OCI-LY1 (cell line): ENCODE measurements around the gene TREML4.

Experiments used
- H2AFZ ChIP-seq: fragments of 200-600 bp; sonication (generic), shearing (Covaris generic); 2 replicates; pipeline ENCODE4 v1.6.0; 2014; ENCODE audit warnings: antibody characterized with exemption, mild to moderate bottlenecking, low read length
- H3F3A ChIP-seq: fragments of 200-600 bp; sonication (generic), shearing (Covaris generic); 2 replicates; pipeline ENCODE4 v1.6.0; 2014; ENCODE audit warnings: mild to moderate bottlenecking, antibody characterized with exemption, low read length, moderate library complexity; ENCODE audit not compliant: insufficient read depth
- H3K27ac ChIP-seq: fragments of 200-600 bp; sonication (generic); 2 replicates; pipeline ENCODE4 v1.5.1; 2014; ENCODE audit warnings: low read length, mixed run types, mild to moderate bottlenecking, low read depth; ENCODE audit not compliant: poor library complexity, severe bottlenecking
- H3K27me3 ChIP-seq: fragments of 200-600 bp; sonication (generic); 2 replicates; pipeline ENCODE4 v1.6.0; 2014; ENCODE audit warnings: antibody characterized with exemption, mild to moderate bottlenecking, low read length, moderate library complexity; ENCODE audit not compliant: insufficient read depth
- H3K36me3 ChIP-seq: fragments of 200-600 bp; sonication (generic); 2 replicates; pipeline ENCODE4 v1.6.1; 2014; ENCODE audit warnings: mild to moderate bottlenecking, antibody characterized with exemption, low read length, moderate library complexity, mixed read lengths; ENCODE audit not compliant: insufficient read depth
- H3K4me1 ChIP-seq: fragments of 200-600 bp; sonication (generic); 2 replicates; pipeline ENCODE4 v1.5.1; 2014; ENCODE audit warnings: mild to moderate bottlenecking, low read length, moderate library complexity; ENCODE audit not compliant: insufficient read depth, severe bottlenecking
- H3K4me2 ChIP-seq: fragments of 200-600 bp; sonication (generic), shearing (Covaris generic); 2 replicates; pipeline ENCODE4 v1.6.1; 2014; ENCODE audit warnings: low read length
- H3K4me3 ChIP-seq: fragments of 200-600 bp; sonication (generic); 2 replicates; pipeline ENCODE4 v1.5.1; 2014; ENCODE audit warnings: low read length, low read depth, mild to moderate bottlenecking, mixed read lengths; ENCODE audit not compliant: poor library complexity, severe bottlenecking
- H3K79me2 ChIP-seq: fragments of 200-600 bp; shearing (Covaris generic); 2 replicates; pipeline ENCODE4 v1.6.1; 2016; ENCODE audit warnings: mixed run types, low read length, mixed read lengths; ENCODE audit not compliant: insufficient read depth
- H3K9ac ChIP-seq: fragments of 200-600 bp; sonication (generic), shearing (Covaris generic); 2 replicates; pipeline ENCODE4 v1.6.1; 2014; ENCODE audit warnings: mild to moderate bottlenecking, low read length, mixed read lengths
- H3K9me2 ChIP-seq: fragments of 200-600 bp; sonication (generic), shearing (Covaris generic); 2 replicates; pipeline ENCODE4 v1.6.1; 2014; ENCODE audit warnings: low read depth, mild to moderate bottlenecking, low read length, mixed read lengths
- H3K9me3 ChIP-seq: fragments of 200-600 bp; shearing (Covaris generic); 2 replicates; pipeline ENCODE4 v1.6.1; 2014; ENCODE audit warnings: low read length, mixed read lengths
- H4K20me1 ChIP-seq: fragments of 200-600 bp; sonication (generic), shearing (Covaris generic); 2 replicates; pipeline ENCODE4 v1.6.0; 2016; ENCODE audit warnings: mild to moderate bottlenecking, low read length; ENCODE audit not compliant: insufficient read depth
- CTCF ChIP-seq: fragments of 200-600 bp; sonication (generic), shearing (Covaris generic); IDR thresholded peaks from 2 replicates; pipeline ENCODE4 v1.5.1; 2017; ENCODE audit warnings: mild to moderate bottlenecking, antibody characterized with exemption, low read length, moderate library complexity, mixed read lengths
- EZH2 ChIP-seq: fragments of 200-600 bp; sonication (generic), shearing (Covaris generic); IDR thresholded peaks from 2 replicates; pipeline ENCODE4 v1.8.0; 2017; ENCODE audit warnings: borderline replicate concordance, mixed run types, mild to moderate bottlenecking, antibody characterized with exemption, low read length, moderate library complexity, mixed read lengths

Gene TREML4

GRCh38 chr6:41247288-41247865, 19.2 kb downstream of the TREML4 start:
- H3K4me3 ChIP-seq = no peak overlapping the region
- H3K4me2 ChIP-seq = no peak overlapping the region
- TF ChIP-seq EZH2 (no peak), CTCF (no peak)

GRCh38 chr6:41247882-41248705, 19.9 kb downstream of the TREML4 start:
- no peaks in the 10 kb centered on the region for H3K36me3 ChIP-seq
- H3K4me1 ChIP-seq = no peaks in the 10 kb centered on the region
- H3K9me3 ChIP-seq = no peaks in the 10 kb centered on the region
- H3K4me2 ChIP-seq = no peak overlapping the region
- no peaks in the 10 kb centered on the region for H3F3A ChIP-seq
- no peak overlapping the region for H3K9ac ChIP-seq
- H3K27me3 ChIP-seq = no peaks in the 10 kb centered on the region
- no peaks in the 10 kb centered on the region for H3K9me2 ChIP-seq
- H3K27ac ChIP-seq = no peak overlapping the region
- TF ChIP-seq CTCF (no peak), EZH2 (no peak)
- no peak overlapping the region for H2AFZ ChIP-seq
- no peaks in the 10 kb centered on the region for H4K20me1 ChIP-seq
- no peaks in the 10 kb centered on the region for H3K79me2 ChIP-seq
- H3K4me3 ChIP-seq = no peak overlapping the region

More at GRCh38 chr6:41247288-41247865, 19.2 kb downstream of the TREML4 start:
- Histone ChIP-seq H3K79me2 (no peaks in the 10 kb centered on the region), H3K9ac (no peak overlapping the region), H3K4me1 (no peaks in the 10 kb centered on the region), H3K9me3 (no peaks in the 10 kb centered on the region), H2AFZ (no peak overlapping the region), H3F3A (no peaks in the 10 kb centered on the region), H4K20me1 (no peaks in the 10 kb centered on the region), H3K9me2 (no peaks in the 10 kb centered on the region), H3K27me3 (no peaks in the 10 kb centered on the region), H3K27ac (no peak overlapping the region), H3K36me3 (no peaks in the 10 kb centered on the region)

GRCh38 chr6:41252401-41253169, 24.4 kb downstream of the TREML4 start:
- Histone ChIP-seq H3F3A (no peaks in the 10 kb centered on the region), H3K4me3 (no peak overlapping the region), H3K79me2 (no peaks in the 10 kb centered on the region), H3K4me2 (no peak overlapping the region), H3K27me3 (no peaks in the 10 kb centered on the region), H2AFZ (no peak overlapping the region), H3K9me3 (no peaks in the 10 kb centered on the region), H3K9ac (no peak overlapping the region), H3K9me2 (no peaks in the 10 kb centered on the region), H3K36me3 (no peaks in the 10 kb centered on the region), H3K27ac (no peak overlapping the region), H3K4me1 (no peaks in the 10 kb centered on the region), H4K20me1 (no peaks in the 10 kb centered on the region)
- TF ChIP-seq EZH2 (no peak), CTCF (no peak)
